ENCODE data around the gene SASH1.
A peak's percentile ranks its signal among the peaks of the same experiment; 100 is the strongest.

SASH1 gene

DNA sequence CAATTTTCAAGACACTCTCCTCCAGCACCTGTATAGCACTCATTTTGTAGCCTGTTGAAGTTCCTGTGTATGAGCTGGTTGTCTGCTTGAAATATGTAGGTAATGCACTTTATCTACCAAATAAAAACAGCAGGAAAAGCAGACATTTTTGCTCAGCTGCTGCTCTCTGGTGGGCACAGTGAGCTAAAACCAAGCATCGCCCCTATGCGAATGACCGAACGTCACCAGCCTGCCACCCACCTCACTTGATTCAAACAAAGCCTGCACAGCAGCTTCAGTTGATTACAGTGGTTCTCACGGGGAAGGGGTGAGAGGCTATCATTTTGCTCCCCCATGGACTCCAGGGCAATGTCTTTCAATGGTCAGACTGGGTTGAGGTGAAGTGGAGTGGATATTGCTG, 185.7 kb downstream of the SASH1 start:
- Histone ChIP-seq H3K27me3 (ENCODE audit: insufficient read depth, low read length, poor library complexity) (peaks cover 4% of the 10 kb centered on the region), H3K9ac (ENCODE audit: low read depth, low read length) (no peak overlapping the region), H4K20me1 (ENCODE audit: insufficient read depth, low read length) (no peaks in the 10 kb centered on the region), H3K4me1 (ENCODE audit: insufficient read depth, low read length) (no peaks in the 10 kb centered on the region), H2AFZ (ENCODE audit: low read depth, low read length) (no peak overlapping the region), H3K79me2 (ENCODE audit: insufficient read depth, low read length) (no peaks in the 10 kb centered on the region), H3K27ac (ENCODE audit: low read length) (no peak overlapping the region), H3K4me2 (ENCODE audit: insufficient read depth, low read length) (no peak overlapping the region), H3K9me3 (ENCODE audit: insufficient read depth, low read length, severe bottlenecking) (no peaks in the 10 kb centered on the region), H3K36me3 (ENCODE audit: insufficient read depth, low read length) (no peaks in the 10 kb centered on the region), H3K4me3 (ENCODE audit: low read depth in 1 of 2, low read length in 2 of 2) (no peak overlapping the region)
- DNase-seq: no peak
- no peak for ATAC-seq (ENCODE audit: insufficient read depth, low read depth)
- TF ChIP-seq, protein P1, sequence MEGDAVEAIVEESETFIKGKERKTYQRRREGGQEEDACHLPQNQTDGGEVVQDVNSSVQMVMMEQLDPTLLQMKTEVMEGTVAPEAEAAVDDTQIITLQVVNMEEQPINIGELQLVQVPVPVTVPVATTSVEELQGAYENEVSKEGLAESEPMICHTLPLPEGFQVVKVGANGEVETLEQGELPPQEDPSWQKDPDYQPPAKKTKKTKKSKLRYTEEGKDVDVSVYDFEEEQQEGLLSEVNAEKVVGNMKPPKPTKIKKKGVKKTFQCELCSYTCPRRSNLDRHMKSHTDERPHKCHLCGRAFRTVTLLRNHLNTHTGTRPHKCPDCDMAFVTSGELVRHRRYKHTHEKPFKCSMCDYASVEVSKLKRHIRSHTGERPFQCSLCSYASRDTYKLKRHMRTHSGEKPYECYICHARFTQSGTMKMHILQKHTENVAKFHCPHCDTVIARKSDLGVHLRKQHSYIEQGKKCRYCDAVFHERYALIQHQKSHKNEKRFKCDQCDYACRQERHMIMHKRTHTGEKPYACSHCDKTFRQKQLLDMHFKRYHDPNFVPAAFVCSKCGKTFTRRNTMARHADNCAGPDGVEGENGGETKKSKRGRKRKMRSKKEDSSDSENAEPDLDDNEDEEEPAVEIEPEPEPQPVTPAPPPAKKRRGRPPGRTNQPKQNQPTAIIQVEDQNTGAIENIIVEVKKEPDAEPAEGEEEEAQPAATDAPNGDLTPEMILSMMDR (IDR thresholded peaks at IDR 0.05; ENCODE audit: borderline replicate concordance, extremely low read depth, low read length, poor library complexity, severe bottlenecking): peak; percentile 11
- TF ChIP-seq EZH2 (IDR thresholded peaks at IDR 0.05; ENCODE audit: borderline replicate concordance, low read depth, low read length, severe bottlenecking): no peak

- Histone ChIP-seq H2AFZ (ENCODE audit: low read depth, low read length) (no peak overlapping the region), H3K27ac (ENCODE audit: low read length) (no peak overlapping the region), H3K79me2 (ENCODE audit: insufficient read depth, low read length) (no peaks in the 10 kb centered on the region), H3K4me1 (ENCODE audit: insufficient read depth, low read length) (no peaks in the 10 kb centered on the region), H3K27me3 (ENCODE audit: insufficient read depth, low read length, poor library complexity) (peaks cover 4% of the 10 kb centered on the region), H3K9ac (ENCODE audit: low read depth, low read length) (no peak overlapping the region), H3K4me2 (ENCODE audit: insufficient read depth, low read length) (no peak overlapping the region), H3K4me3 (ENCODE audit: low read depth in 1 of 2, low read length in 2 of 2) (no peak overlapping the region), H4K20me1 (ENCODE audit: insufficient read depth, low read length) (no peaks in the 10 kb centered on the region), H3K36me3 (ENCODE audit: insufficient read depth, low read length) (no peaks in the 10 kb centered on the region), H3K9me3 (ENCODE audit: insufficient read depth, low read length, severe bottlenecking) (no peaks in the 10 kb centered on the region)
- DNase-seq (no peak), ATAC-seq (ENCODE audit: insufficient read depth, low read depth) (no peak)
- TF ChIP-seq EZH2 (IDR thresholded peaks at IDR 0.05; ENCODE audit: borderline replicate concordance, low read depth, low read length, severe bottlenecking): no peak
- TF ChIP-seq, protein P1 (IDR thresholded peaks at IDR 0.05; ENCODE audit: borderline replicate concordance, extremely low read depth, low read length, poor library complexity, severe bottlenecking): no peak
Observed at GRCh38 chr6:148529010-148529409, 186.4 kb downstream of the SASH1 start.

DNA sequence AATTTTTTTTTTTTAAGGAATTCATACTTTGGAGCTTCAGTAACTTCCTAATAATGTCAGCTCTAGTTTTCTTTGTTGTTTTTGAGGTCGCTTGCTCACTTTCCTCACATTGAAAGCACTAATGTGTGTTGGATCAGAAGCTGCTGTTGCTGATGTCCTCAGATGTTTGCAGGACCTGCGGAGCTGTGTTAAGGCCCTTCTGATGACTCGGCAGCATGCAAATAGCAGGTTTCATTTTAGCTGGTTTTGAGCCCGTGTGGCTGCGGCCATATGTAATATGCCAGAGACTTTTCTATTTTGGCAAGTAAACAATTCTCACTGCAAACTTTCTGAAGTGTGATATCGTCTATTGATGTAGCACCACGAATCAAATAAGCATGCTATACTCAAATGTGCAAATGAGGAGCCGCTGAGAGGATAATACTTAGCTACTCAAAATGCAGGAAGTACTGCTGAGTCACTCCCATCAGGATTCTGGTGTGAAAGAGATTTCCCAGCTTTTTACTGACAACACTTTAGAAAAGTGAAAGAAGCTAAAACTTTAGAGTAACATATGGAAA, 187.8 kb downstream of the SASH1 start:
- Histone ChIP-seq H3K27ac (ENCODE audit: low read length) (no peak overlapping the region), H3K9me3 (ENCODE audit: insufficient read depth, low read length, severe bottlenecking) (no peaks in the 10 kb centered on the region), H3K4me1 (ENCODE audit: insufficient read depth, low read length) (no peaks in the 10 kb centered on the region), H3K4me3 (ENCODE audit: low read depth in 1 of 2, low read length in 2 of 2) (no peak overlapping the region), H3K79me2 (ENCODE audit: insufficient read depth, low read length) (no peaks in the 10 kb centered on the region), H3K27me3 (ENCODE audit: insufficient read depth, low read length, poor library complexity) (peaks cover 4% of the 10 kb centered on the region), H4K20me1 (ENCODE audit: insufficient read depth, low read length) (no peaks in the 10 kb centered on the region), H3K4me2 (ENCODE audit: insufficient read depth, low read length) (no peak overlapping the region), H3K36me3 (ENCODE audit: insufficient read depth, low read length) (no peaks in the 10 kb centered on the region), H3K9ac (ENCODE audit: low read depth, low read length) (no peak overlapping the region), H2AFZ (ENCODE audit: low read depth, low read length) (no peak overlapping the region)
- ATAC-seq (ENCODE audit: insufficient read depth, low read depth): no peak
- no peak for DNase-seq
- TF ChIP-seq, protein P1 (IDR thresholded peaks at IDR 0.05; ENCODE audit: borderline replicate concordance, extremely low read depth, low read length, poor library complexity, severe bottlenecking): no peak
- no peak for TF ChIP-seq EZH2 (IDR thresholded peaks at IDR 0.05; ENCODE audit: borderline replicate concordance, low read depth, low read length, severe bottlenecking)

- H2AFZ ChIP-seq (ENCODE audit: low read depth, low read length): no peak overlapping the region
- no peaks in the 10 kb centered on the region for H3K36me3 ChIP-seq (ENCODE audit: insufficient read depth, low read length)
- DNase-seq (no peak), ATAC-seq (ENCODE audit: insufficient read depth, low read depth) (no peak)
- TF ChIP-seq EZH2 (IDR thresholded peaks at IDR 0.05; ENCODE audit: borderline replicate concordance, low read depth, low read length, severe bottlenecking): no peak
- TF ChIP-seq, protein P1 (IDR thresholded peaks at IDR 0.05; ENCODE audit: borderline replicate concordance, extremely low read depth, low read length, poor library complexity, severe bottlenecking): no peak
- H3K79me2 ChIP-seq (ENCODE audit: insufficient read depth, low read length): no peaks in the 10 kb centered on the region
- H3K4me1 ChIP-seq (ENCODE audit: insufficient read depth, low read length): no peaks in the 10 kb centered on the region
- H3K27ac ChIP-seq (ENCODE audit: low read length): no peak overlapping the region
- no peak overlapping the region for H3K9ac ChIP-seq (ENCODE audit: low read depth, low read length)
- H3K27me3 ChIP-seq (ENCODE audit: insufficient read depth, low read length, poor library complexity): peaks cover 7% of the 10 kb centered on the region
- no peaks in the 10 kb centered on the region for H4K20me1 ChIP-seq (ENCODE audit: insufficient read depth, low read length)
- H3K9me3 ChIP-seq (ENCODE audit: insufficient read depth, low read length, severe bottlenecking): no peaks in the 10 kb centered on the region
- H3K4me2 ChIP-seq (ENCODE audit: insufficient read depth, low read length): no peak overlapping the region
- no peak overlapping the region for H3K4me3 ChIP-seq (ENCODE audit: low read depth in 1 of 2, low read length in 2 of 2)
Observed at GRCh38 chr6:148530976-148531375, 188.3 kb downstream of the SASH1 start.
